GM21786 (cell line): Measurements from ENCODE around the gene ANO6.

Experiments used
- ATAC-seq: cut with Tn5 transposase; IDR thresholded peaks from one replicate; pipeline ENCODE4 v1.9.1; 2021; ENCODE audit not compliant: unreplicated experiment

The ANO6 gene

DNA sequence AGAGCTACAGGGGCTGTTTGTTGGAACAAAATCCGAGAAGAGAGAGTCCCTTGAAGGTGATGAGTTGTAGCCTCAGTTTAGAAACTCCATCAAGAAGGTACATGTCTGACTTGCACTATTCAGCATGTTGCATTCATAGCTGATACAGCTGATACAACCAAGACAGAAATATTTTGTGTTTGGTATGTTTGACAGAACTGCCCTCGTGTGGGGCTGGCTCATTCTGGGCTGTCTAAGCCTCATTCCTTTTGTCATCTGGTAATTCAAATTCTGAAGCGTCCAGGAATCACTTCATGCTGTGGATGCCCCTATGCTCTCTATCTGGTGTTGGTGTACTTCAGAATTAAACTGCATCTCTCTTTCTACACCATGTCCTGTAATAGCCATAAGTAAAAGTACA is 126.3 kb downstream of the ANO6 start:
- no peak for ATAC-seq

DNA sequence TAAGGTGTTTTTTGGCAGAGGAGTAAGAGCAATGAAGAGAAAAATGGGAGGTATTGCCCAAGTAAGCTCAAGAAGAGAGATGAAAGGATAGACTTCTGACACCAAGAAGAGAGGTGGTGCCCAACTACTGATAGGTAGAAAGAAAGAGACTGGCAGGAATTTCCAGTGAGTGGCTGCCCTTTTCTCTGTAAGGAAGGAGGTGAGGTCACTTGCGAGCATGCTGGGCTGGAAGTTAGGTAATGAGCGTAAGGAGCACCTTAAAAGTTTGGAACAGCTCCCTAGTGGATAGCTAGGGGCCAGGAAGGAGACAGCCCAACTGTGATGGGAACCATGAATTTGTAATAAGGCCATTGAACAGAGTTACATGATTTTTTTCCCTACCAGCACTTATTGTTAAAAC is 127.0 kb downstream of the ANO6 start:
- ATAC-seq = no peak

DNA sequence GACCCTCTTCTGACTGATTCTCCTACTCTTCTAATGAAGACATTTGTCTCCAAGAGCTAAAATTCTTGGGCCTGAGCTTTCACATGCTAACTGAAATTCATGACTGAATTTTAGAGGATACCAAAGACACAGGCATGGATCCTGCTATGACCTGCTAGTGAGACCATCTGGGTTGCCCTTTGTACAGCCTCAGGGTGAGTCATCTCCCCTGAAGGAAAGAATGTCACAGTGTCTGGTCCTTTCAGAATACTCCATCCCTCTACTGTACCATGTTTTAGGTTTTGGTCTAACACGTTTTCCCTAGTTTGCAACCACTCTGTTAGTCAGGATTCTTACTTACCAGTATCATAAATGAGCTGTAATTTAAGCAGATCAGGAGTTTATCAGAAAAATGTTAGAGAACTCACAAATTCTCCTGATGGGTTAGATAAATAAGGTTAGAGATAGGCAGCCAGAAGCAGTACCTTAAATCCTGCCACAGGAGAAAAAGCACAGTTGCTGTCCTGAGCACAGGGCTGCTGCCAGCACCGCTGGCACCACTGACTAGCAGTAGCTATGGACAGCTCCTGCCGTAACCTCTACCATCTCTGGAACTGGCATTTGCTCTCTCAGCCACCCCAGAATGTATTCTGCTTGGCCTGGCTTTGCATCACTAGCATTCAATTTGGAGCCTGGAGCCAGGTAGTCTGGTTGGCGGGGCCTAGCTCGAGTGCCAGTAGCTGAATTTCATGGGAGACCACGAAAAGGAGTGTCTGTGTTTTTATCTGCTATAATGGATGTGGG is 127.6 kb downstream of the ANO6 start:
- no peak for ATAC-seq

DNA sequence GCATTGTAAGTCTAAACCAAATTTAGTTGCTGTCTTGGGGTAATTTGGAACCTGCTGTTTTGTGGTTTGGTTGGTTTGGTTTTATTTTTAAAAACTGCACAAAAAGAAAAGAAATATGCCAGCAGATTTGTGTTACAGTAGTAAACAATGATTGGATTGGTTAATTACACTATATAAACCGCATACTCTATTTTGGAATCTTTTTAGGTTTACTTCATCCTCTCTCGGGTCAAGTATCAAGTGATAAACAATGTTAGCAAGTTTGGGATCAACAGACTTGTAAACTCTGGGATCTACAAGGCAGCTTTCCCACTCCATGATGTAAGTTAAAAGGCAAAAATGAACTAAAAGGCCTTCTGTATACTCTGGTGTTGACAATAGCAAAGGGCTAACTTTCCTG is 132.4 kb downstream of the ANO6 start:
- ATAC-seq = no peak

DNA sequence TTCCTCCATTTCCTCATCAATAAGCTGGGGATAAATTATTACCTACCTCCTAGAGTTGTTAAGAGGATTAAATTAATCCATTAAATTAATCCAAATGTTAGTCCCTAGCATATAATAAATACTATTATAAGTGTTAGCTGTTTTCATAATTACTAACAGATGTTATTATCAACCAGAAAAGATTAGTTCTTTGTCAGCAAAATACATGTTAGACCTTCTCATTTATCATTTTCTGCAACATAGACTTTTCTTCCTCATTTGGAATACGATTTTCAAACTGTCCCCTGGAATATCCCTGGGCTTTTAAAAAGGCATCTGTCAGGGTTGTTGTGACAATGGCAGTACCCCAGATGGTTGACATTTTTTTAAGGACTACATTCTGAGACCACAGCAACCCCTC is 133.1 kb downstream of the ANO6 start:
- ATAC-seq = no peak

DNA sequence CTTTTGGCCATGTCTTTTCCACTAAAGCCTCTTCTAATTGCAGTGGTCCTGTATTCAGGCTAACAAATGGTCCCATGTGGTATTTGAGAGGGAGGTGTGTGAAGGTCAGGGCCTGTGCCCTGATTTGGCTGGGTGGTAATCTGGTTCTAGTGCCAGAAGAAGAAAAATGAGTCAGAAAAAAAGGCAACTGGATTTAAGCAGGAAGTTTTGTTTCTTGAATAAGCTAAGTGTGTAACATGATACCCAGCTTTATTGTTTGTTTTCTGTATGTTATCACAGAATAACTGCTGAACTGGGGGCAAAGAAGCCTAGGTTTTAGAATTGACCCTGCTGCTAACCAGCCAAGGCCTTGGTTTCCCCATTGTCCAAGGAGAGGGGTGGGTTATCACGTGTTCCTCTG is 134.0 kb downstream of the ANO6 start:
- ATAC-seq = no peak

DNA sequence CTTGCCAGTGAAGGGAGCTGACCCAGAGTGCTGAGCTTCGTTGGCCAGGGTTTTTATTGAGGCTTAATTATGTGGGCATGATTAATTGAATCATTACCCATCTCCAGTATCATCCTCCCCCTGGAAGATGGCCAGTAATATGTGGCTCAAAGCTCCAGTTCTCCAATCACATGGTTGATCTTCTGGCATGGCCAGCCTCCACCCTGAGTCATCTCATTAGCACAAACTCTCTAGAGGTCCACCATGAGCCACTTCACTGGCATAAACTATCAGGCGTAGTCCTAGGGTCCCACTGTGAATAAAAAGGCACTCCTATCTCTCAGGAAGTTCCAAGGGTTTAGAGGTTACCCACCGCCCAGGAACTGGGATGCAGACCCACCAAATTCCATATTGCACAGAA is 135.0 kb downstream of the ANO6 start:
- ATAC-seq = no peak

DNA sequence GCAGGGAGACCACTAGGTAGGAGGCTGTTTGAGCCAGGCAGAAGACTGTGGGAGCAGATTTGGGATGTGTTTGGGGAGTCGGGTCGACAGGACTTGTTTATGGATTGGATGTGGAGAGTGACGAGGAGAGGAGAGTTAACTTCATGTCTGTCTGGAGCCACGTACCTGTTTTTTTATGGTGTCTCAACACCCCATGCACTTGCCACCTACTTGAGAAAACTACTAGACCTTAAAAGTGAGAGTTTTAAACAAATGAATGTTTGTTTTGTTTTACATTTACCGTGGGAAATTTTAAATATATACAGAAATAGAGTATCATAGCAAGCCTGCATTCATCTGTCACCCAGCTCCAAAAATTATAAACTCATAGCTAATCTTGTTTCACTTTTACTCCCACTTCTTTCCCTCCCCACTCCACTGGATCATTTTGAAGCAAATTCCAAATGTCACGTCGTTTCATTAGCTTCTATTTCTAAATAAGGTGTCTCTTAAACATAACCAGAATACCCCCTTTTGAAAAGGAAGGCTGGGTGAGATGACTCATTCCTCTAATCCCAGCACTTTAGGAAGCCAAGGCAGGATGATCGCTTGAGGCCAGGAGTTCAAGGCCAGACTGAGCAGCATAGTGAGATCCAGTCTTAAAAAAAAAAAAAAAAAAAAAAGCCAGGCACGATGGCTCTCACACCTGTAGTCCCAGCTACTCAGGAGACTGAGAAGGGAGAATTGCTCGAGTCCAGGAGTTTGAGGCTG is 136.2 kb downstream of the ANO6 start:
- ATAC-seq = no peak

DNA sequence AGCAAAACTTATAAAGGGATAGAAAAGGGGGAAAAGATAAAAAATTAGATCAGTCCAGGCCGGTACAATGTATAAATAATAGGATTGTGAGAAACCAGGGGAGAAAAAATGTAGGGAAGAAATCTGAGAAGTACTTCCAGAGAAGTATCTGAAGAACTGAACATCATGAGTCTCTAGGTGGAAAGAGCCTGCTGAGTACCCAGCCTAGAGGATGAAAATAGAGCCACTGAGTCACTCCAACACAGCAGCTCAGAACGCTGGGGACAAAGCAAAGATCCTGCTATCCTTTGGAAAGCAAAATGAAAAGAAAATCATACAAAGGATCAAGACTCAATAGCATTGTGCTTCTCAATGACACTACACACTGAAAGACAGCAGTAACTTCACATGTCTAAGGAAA is 138.0 kb downstream of the ANO6 start:
- ATAC-seq = no peak

DNA sequence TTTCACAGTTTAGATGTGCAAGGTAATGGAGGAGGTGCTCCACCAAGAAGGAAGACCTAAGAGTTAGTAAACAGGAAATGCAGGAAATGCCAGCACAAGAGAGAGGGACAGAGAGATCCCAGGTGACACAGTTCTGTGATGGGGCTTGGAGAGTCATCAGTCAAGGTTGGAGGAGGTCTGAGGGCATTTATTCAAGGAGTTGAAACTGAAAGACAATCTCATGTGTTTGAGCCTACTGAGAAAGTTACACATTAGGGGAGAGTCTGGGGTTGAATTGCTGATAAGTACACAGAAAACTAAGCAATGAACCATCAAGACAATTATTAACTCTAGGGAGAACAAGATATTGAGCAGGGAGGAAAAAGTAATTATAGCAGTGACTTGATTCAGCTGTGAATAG is 138.5 kb downstream of the ANO6 start:
- peak; percentile 89 for ATAC-seq

DNA sequence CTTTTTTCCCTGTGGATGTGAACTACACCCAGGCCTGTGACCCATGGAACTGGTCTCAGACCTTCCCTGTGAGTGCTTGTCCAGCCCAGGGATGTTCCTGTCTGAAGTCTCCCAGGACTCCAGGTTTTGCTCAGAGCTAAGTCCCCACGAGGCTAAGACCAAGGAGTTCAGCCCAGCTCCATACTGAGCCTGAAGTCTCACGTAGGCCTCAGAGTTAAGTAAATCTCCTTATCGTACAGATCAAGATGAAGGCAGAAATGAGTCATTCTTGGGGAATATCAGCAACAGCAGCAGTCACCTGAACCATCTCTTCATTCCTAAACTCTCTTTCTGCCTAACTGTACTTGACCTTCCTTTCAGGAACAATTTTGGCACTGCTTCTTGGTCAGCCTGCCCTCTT is 139.8 kb downstream of the ANO6 start:
- no peak for ATAC-seq

DNA sequence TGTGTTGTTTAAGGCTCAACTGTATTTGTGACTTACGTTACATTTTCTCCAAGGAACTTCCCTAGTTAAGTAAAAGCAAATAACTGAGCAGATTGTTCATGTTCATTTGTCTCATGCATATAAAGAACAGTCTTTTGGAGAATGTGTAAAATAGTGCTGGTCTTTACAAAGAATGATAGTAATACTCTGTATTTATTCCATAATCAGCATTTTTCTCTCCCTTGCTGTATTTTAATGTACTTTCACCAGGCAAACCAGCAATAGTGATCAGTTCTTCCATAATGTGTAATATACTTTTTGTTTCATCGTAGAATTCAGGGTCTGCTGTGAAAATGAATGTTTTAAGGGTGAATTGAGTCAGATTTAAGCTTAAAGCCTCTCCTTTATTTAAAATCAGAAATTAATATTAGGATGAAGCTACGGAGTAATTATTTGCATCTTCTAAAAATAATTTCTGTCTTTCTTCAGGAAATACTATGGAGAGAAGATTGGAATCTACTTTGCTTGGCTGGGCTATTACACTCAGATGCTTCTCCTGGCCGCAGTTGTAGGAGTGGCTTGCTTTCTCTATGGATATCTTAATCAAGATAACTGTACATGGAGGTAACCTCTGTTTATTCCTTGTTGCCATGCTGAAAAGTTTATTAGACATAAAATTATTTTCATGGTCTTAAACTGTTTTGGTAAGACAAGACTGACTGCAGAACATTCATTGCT is 141.1 kb downstream of the ANO6 start:
- ATAC-seq = no peak

DNA sequence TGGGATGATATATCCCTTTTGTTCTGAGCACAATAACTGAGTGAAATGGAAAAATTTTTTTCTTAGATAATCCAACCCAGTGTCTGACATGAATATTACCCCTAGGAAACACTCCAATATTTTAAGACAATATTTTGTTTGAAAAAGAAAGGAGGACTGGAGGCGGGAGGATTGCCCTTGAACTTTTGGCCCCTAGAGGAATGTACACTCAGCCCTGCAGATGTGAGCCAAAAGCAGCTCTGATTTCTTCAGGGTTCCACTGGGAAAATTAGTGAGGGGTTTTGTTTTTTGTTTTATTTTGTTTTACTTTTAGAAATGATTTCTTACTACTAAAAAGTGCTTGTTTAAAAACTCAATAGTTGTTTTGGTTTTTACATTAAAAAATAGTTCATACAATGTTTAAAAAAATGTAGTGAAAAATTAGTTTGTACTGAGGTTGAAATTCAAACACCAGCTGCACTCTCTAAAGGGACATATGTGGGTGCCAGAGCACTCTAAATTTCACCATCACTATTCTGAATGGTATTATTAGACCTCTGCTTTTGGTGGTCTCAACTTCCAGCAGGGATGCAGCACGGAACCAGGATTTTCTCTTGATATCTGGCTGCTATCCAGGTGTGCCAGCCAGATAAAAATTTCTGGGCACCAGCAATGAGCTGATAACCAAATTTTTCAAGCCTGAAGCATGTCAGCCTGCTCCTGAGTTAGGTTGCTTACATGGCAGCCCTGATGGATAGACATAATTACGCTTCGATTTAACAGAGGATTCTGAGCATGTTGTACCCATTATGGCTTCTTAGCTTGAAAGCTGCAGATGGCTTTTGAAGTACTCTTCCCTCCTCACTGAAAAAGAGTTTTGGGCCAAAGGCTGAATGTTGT is 141.9 kb downstream of the ANO6 start:
- no peak for ATAC-seq

DNA sequence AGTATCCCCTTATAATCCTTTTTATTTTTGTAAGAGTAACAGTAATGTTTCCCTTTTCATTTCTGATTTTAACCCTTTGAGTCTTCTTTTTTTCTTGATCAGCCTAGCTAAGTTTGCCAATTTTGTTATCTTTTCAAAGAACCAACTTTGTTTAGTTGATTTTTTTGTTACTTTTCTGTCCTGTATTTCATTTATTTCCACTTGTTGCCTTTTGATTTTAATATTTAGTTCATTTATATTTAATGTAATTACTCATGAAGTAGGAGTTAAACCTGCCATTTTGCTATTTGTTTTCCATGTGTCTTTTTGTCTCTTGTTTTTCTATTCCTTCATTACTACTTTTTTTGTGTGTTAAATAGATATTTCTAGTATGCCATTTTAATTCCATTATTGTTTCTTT is 146.4 kb downstream of the ANO6 start:
- no peak for ATAC-seq

DNA sequence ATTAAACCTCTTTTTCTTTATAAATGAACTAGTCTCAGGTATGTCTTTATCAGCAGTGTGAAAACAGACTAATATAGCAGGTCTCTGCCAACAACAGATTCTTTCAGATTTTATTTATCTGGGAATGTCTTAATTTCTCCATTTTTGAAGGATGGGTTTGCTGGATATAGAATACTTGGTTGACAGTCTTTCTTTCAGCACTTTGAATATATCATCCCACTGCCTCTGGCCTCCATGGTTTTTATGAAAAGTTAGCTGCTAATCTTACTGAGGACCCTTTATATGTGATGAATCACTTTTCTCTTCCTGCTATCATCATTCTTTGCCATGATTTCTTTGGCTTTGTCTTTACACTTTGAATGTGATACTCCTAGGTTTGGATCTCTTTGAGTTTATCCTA is 148.0 kb downstream of the ANO6 start:
- no peak for ATAC-seq

DNA sequence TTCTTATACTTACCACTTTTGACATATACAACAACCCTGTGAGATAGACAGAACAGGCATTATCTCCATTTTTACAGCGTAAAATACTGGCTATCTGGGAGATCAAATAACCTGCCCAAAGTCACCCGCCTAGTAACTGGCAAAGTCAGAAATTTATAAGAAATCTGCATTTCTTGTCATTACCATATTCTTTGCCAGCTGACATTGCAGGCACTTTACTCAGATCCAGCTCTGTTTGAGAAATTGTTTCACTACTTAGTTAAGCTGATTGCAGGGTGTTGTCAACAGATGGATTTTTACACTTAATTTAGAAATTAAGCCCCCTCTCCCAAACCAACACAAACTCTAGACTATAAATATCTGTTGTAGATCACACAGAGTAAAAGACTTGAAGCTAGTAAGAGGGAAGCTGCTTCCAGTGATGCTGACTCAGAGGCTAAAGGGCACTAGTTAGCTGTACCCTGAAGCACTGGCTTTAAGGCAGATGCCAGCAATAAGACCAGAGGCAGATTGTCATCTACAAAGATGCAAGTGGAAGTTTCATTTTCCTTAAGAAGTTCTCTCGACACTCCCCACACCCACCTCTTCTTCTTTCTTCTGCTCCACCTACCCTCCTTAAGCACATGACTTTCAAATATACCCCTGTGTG is 153.1 kb downstream of the ANO6 start:
- no peak for ATAC-seq

DNA sequence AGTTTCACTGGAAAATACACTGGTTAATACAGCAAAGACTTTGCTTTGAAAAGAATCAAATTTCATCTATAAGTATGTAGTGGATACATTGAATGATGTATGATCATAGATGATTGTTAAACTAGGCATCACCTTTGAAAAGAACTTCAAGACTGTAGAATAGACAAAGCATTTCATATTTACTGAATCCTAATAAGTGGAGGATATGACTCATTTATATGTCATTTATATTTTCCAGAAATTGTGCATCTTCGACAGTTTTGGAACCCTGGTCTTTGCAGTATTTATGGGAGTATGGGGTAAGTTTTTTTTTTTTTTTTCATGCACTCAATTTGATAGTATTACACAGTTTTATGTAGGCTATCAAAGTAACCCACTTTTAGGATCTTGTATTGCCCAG is 161.9 kb downstream of the ANO6 start:
- no peak for ATAC-seq

DNA sequence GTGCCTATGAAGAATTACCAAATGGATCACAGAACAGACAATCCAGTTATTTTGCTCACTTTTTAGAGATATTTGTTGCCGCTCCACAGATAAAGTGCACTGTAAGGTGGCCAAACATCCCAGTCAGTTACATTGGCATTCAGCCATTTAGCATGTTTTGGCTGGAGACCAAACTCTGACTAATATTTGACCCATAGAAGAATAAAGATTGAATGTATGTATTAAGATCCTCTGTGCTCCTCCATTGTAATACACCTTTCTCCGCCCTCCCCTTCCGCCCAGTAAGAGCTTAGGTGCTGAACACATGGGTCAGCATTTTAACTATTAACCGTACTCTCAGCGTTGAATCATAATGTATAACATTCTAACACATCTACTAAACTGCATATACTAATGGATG is 163.4 kb downstream of the ANO6 start:
- ATAC-seq = no peak

DNA sequence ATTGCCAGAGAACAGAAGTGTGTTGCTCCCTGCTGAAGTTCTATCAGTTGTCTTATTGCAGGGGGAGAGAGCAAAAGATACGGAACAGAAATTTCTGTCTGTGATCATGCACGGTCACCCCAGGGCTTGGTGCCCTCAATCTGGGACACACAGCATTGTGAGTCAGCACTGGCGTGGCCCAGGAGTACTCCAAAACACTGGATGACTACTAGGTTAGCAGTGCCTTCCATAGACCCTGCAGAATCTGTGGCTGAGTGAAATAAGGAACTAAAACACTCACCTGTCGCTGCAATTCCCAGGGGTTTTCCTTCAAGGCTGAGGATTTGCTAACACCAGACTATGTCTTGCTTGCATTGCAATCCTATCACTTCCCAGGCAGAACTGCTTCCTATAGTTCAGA is 165.5 kb downstream of the ANO6 start:
- no peak for ATAC-seq

DNA sequence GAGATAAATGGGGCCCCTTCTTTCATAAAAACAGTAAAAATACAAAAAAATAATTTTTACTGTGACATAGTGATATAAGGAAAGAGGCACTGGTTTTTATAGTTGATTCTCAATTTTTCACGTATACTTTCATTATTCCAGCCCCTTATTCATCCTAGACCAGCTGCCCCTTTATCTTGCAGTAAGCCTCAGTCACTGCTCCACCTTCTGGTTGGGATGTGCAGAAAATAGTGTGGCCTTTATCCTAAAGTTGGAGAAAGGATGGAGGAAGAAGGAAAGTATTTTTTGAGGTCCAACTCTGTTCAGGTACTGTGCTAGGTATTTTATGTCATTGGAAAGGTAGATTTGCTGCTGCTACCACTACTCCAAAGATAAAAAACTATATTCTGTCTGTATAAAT is 172.7 kb downstream of the ANO6 start:
- ATAC-seq = no peak

DNA sequence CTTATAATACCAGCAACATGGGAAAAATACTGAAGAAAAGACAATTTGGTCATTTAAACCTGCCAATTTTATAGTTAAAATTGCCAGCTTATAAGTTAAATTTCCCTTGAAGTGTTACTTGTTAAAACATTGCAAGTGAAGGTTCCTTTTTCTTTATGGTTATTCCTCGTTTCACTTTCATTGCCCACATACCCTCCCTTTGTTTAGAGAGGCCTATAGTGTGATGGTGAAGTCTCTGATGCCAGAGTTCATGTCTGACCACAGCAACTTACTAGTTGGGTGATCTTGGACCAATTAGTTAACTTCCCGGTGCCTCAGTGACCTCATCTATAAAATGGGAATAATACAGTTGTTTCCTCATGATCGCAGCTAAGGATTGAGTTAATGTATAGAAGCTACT is 173.5 kb downstream of the ANO6 start:
- no peak for ATAC-seq
